ENCODE measurements around the gene EVL.

DNA sequence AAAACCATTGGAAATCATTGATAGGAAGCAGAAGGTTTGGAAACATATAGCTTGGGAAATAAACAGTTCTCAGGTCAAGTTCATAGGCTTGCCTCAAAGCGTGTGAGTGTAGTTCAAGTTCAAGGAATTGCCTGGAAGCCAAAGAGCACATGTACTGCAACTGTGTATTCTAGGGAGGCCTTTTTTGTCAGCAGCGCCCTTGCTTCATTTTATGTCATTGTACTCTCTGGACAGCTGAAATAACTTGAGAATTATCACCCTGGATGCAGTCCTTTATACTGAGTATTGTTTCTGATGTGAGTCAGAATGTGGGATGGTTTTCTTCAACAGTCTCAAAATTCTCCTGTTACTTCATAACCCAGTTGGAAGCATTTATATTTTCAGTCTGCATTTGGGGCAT lies 16.0 kb upstream of the EVL start:
- TF ChIP-seq, protein P1, sequence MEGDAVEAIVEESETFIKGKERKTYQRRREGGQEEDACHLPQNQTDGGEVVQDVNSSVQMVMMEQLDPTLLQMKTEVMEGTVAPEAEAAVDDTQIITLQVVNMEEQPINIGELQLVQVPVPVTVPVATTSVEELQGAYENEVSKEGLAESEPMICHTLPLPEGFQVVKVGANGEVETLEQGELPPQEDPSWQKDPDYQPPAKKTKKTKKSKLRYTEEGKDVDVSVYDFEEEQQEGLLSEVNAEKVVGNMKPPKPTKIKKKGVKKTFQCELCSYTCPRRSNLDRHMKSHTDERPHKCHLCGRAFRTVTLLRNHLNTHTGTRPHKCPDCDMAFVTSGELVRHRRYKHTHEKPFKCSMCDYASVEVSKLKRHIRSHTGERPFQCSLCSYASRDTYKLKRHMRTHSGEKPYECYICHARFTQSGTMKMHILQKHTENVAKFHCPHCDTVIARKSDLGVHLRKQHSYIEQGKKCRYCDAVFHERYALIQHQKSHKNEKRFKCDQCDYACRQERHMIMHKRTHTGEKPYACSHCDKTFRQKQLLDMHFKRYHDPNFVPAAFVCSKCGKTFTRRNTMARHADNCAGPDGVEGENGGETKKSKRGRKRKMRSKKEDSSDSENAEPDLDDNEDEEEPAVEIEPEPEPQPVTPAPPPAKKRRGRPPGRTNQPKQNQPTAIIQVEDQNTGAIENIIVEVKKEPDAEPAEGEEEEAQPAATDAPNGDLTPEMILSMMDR (IDR thresholded peaks at IDR 0.05): no peak
- TF ChIP-seq EP300 (IDR thresholded peaks at IDR 0.05; ENCODE audit: low read depth): no peak
- no peak for TF ChIP-seq POLR2A (IDR thresholded peaks at IDR 0.05)
